ENCODE measurements around the gene SLC22A23. TPM values are rescaled to one million over a fixed set of nuclear protein-coding genes. Genes with fewer than 3 reads are reported as not detected.

The SLC22A23 gene
- total RNA-seq, 1 experiment from 2014 or later, result 6.8 TPM

GRCh38 chr6:3447005-3447404, 9.8 kb downstream of the SLC22A23 start:
- H3K27ac ChIP-seq (ENCODE audit: insufficient read length, low read depth, low read length), result no peak overlapping the region
- H3T11ph ChIP-seq (ENCODE audit: low read length), result no peak overlapping the region
- no peak overlapping the region for H2BK12ac ChIP-seq (ENCODE audit: insufficient read length, low read depth, low read length)
- H3K4ac ChIP-seq (ENCODE audit: low read depth, low read length), result no peak overlapping the region
- peaks cover 2% of the 10 kb centered on the region; the same call in 1 of the 2 replicates for H3K4me1 ChIP-seq (ENCODE audit: insufficient read depth, low read length)
- no peaks in the 10 kb centered on the region for H3K23me2 ChIP-seq (ENCODE audit: insufficient read length, low read depth, low read length, poor library complexity, severe bottlenecking)
- H3K4me2 ChIP-seq (ENCODE audit: insufficient read depth, insufficient read length, low read length), result no peak overlapping the region
- peaks cover 6% of the 10 kb centered on the region for H3K79me1 ChIP-seq (ENCODE audit: insufficient read depth, low read depth, low read length, poor library complexity, severe bottlenecking)
- no peaks in the 10 kb centered on the region for H4K20me1 ChIP-seq (ENCODE audit: control insufficient read depth, insufficient read depth, insufficient read length)
- no peak overlapping the region for H3K23ac ChIP-seq (ENCODE audit: insufficient read length, low read depth, low read length)
- H3K27me3 ChIP-seq (ENCODE audit: insufficient read depth, low read length), result no peaks in the 10 kb centered on the region
- TF ChIP-seq, protein P1, sequence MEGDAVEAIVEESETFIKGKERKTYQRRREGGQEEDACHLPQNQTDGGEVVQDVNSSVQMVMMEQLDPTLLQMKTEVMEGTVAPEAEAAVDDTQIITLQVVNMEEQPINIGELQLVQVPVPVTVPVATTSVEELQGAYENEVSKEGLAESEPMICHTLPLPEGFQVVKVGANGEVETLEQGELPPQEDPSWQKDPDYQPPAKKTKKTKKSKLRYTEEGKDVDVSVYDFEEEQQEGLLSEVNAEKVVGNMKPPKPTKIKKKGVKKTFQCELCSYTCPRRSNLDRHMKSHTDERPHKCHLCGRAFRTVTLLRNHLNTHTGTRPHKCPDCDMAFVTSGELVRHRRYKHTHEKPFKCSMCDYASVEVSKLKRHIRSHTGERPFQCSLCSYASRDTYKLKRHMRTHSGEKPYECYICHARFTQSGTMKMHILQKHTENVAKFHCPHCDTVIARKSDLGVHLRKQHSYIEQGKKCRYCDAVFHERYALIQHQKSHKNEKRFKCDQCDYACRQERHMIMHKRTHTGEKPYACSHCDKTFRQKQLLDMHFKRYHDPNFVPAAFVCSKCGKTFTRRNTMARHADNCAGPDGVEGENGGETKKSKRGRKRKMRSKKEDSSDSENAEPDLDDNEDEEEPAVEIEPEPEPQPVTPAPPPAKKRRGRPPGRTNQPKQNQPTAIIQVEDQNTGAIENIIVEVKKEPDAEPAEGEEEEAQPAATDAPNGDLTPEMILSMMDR (conservative IDR thresholded peaks at IDR 0.05), result no peak
- peaks cover 0 to 17% (median 2%) of the 10 kb centered on the region in 3 experiments; a peak in 6 of 7 replicates for H3K36me3 Mint-ChIP-seq (ENCODE audit: insufficient read depth in 1 of 3, low read depth in 3 of 3)
- no peak overlapping the region for H3K56ac ChIP-seq (ENCODE audit: insufficient read length, low read depth, low read length)
- H2BK15ac ChIP-seq (ENCODE audit: low read depth, low read length), result no peak overlapping the region
- no peak overlapping the region for H2BK20ac ChIP-seq (ENCODE audit: low read depth, low read length, poor library complexity, severe bottlenecking)
- no peak overlapping the region for H2BK120ac ChIP-seq (ENCODE audit: low read depth, low read length, poor library complexity, severe bottlenecking)
- DNase-seq, result no peak
- no peak overlapping the region for H2AK5ac ChIP-seq (ENCODE audit: insufficient read length, low read length)
- H3K27me3 Mint-ChIP-seq (ENCODE audit: low read depth), result no peaks in the 10 kb centered on the region
- H3K18ac ChIP-seq (ENCODE audit: insufficient read length, low read depth, low read length), result no peak overlapping the region
- H4K91ac ChIP-seq (ENCODE audit: insufficient read length, low read depth, low read length), result no peak overlapping the region
- H2AFZ ChIP-seq (ENCODE audit: low read length), result no peak overlapping the region
- H3K79me2 ChIP-seq (ENCODE audit: insufficient read depth, low read length), result peaks cover 23% of the 10 kb centered on the region; the same call in 1 of the 2 replicates
- H3K14ac ChIP-seq (ENCODE audit: insufficient read depth, low read length), result no peak overlapping the region
- peaks cover 23 to 28% of the 10 kb centered on the region in 2 experiments for H3K4me1 Mint-ChIP-seq
- no peak overlapping the region for H2BK5ac ChIP-seq (ENCODE audit: insufficient read length, low read length)
- peak overlapping the region in 1 of 3 experiments; percentile 13; a peak in 2 of 7 replicates for H3K27ac Mint-ChIP-seq
- no CpG with 5 or more reads among the region's 6 CpGs for WGBS (ENCODE audit: extremely low coverage, insufficient read length, low lambda C conversion rate)
- no peak overlapping the region for H4K5ac ChIP-seq (ENCODE audit: insufficient read length, low read depth, low read length)
- H3K9me3 ChIP-seq (ENCODE audit: control insufficient read depth, low read depth, low read length), result no peaks in the 10 kb centered on the region
- no peak overlapping the region for H3K9ac ChIP-seq (ENCODE audit: extremely low read depth, insufficient read length, low read length)
- H3K4me3 Mint-ChIP-seq, result no peak overlapping the region; a peak in 1 of 5 replicates
- H4K8ac ChIP-seq (replicated peaks; ENCODE audit: insufficient read length, low read depth, low read length), result no peak overlapping the region
- peaks cover 0 to 4% of the 10 kb centered on the region in 2 experiments; a peak in 2 of 5 replicates for H3K9me3 Mint-ChIP-seq
